Mucosa of descending colon (tissue), 3 donors: ENCODE data around the gene SLC20A1. TPM values are rescaled to one million over a fixed set of nuclear protein-coding genes. Genes with fewer than 3 reads are reported as not detected.

ENCODE experiments used
- ATAC-seq: fragments of 200-7000 bp; cut with Tn5 transposase; one replicate; pipeline ENCODE4 v1.9.1; 2020; ENCODE audit warnings: mild to moderate bottlenecking, moderate library complexity
- DNase-seq, 3 donors: peaks; one replicate each; pipeline ENCODE4 v3.0.0-alpha.2; 2020
- H3K36me3 ChIP-seq: fragments of 200-600 bp; one replicate; pipeline ENCODE4 v1.8.0; 2021; ENCODE audit warnings: low read depth, mild to moderate bottlenecking
- H3K4me1 ChIP-seq: fragments of 200-600 bp; one replicate; pipeline ENCODE4 v1.8.0; 2021; ENCODE audit warnings: low read depth, mild to moderate bottlenecking
- H3K4me3 ChIP-seq: fragments of 200-600 bp; one replicate; pipeline ENCODE4 v1.8.0; 2021; ENCODE audit warnings: mild to moderate bottlenecking
- H3K9me3 ChIP-seq: fragments of 200-600 bp; one replicate; pipeline ENCODE4 v1.8.0; 2021; ENCODE audit warnings: mild to moderate bottlenecking
- CTCF ChIP-seq: fragments of 200-600 bp; IDR thresholded peaks from one replicate; pipeline ENCODE4 v1.8.0; 2022; ENCODE audit warnings: antibody characterized with exemption, mild to moderate bottlenecking
- intact Hi-C, 2 donors: fragments of 100-400 bp; cut with DNase I in 1 of 2; cut with micrococcal nuclease in 1 of 2; formaldehyde crosslinking; loops; one replicate each; pipeline versions ENCODE4 v1.11.0 to v1.11.1; 2022; cut with DNase I, micrococcal nuclease
- total RNA-seq, 3 donors: library from RNA; stranded (reverse); fragmentation: NEBNext Ultra II Directional in 2 of 3; extraction: Animal tissue kit (Norgen Biotek cat#: 25700) in 2 of 3; gene quantifications; one replicate each; pipeline versions ENCODE4 v1.2.1 to v1.2.4, GENCODE V29; 2021 to 2023
- donor health status: DM: no; HTN: no; CAD: no; lungs with moderate emphysema.
- donor health status: DM: no; HTN: no; CAD: no.
- donor health status: DM: no; HTN: yes; CAD: no.

Gene SLC20A1
- total RNA-seq, 3 donors from 2014 or later: 64.3 to 128 (median 80.6) TPM

GRCh38 chr2:112640467-112640799 is 5.3 kb upstream of the SLC20A1 start:
- Histone ChIP-seq H3K4me1 (peaks cover 23% of the 10 kb centered on the region), H3K9me3 (no peaks in the 10 kb centered on the region), H3K36me3 (no peaks in the 10 kb centered on the region), H3K4me3 (no peak overlapping the region)
- intact Hi-C loops: no loop called here
- TF ChIP-seq CTCF: no peak
- ATAC-seq: no peak
- DNase-seq: no peak

GRCh38 chr2:112640800-112641675 is 4.7 kb upstream of the SLC20A1 start:
- H3K4me3 ChIP-seq: no peak overlapping the region
- intact Hi-C loops: no loop called here
- H3K4me1 ChIP-seq: peaks cover 23% of the 10 kb centered on the region
- no peak for DNase-seq
- H3K9me3 ChIP-seq: no peaks in the 10 kb centered on the region
- no peak for TF ChIP-seq CTCF
- no peak for ATAC-seq
- H3K36me3 ChIP-seq: no peaks in the 10 kb centered on the region

GRCh38 chr2:112641701-112642100 is 4.0 kb upstream of the SLC20A1 start:
- Histone ChIP-seq H3K4me3 (no peak overlapping the region), H3K9me3 (no peaks in the 10 kb centered on the region), H3K4me1 (peaks cover 24% of the 10 kb centered on the region), H3K36me3 (no peaks in the 10 kb centered on the region)
- intact Hi-C loops: no loop called here
- ATAC-seq (no peak), DNase-seq (no peak)
- no peak for TF ChIP-seq CTCF

- TF ChIP-seq CTCF: no peak
- ATAC-seq (no peak), DNase-seq (no peak)
- no peaks in the 10 kb centered on the region for H3K9me3 ChIP-seq
- no peaks in the 10 kb centered on the region for H3K36me3 ChIP-seq
- no peak overlapping the region for H3K4me3 ChIP-seq
- intact Hi-C loops: no loop called here
- peaks cover 25% of the 10 kb centered on the region for H3K4me1 ChIP-seq
These were observed 3.2 kb upstream of the SLC20A1 start for GRCh38 chr2:112642561-112642960.

GRCh38 chr2:112642966-112643365 is 2.8 kb upstream of the SLC20A1 start:
- no peaks in the 10 kb centered on the region for H3K36me3 ChIP-seq
- no peak overlapping the region for H3K4me3 ChIP-seq
- no peaks in the 10 kb centered on the region for H3K9me3 ChIP-seq
- intact Hi-C loops: no loop called here
- DNase-seq (no peak), ATAC-seq (no peak)
- peaks cover 25% of the 10 kb centered on the region for H3K4me1 ChIP-seq
- no peak for TF ChIP-seq CTCF
